AML-193 (cell line): ENCODE data around the gene EFNA3.

Source experiments
- DNase-seq, 2 experiments: peaks; one replicate each; lab custom pipeline; 2025; lab: John Stamatoyannopoulos, UW

Gene EFNA3

GRCh38 chr1:155133799-155134281 lies 55.2 kb downstream of the EFNA3 start:
- DNase-seq: no peak

- no peak for DNase-seq
Measured at GRCh38 chr1:155134322-155134721, 55.7 kb downstream of the EFNA3 start.

GRCh38 chr1:155134880-155135414 lies 56.3 kb downstream of the EFNA3 start:
- DNase-seq: peak; percentile 55 to 58

- peak; percentile 81 for DNase-seq
Measured at GRCh38 chr1:155135415-155136028, 56.9 kb downstream of the EFNA3 start, which contains the start of gene SLC50A1. Gene SLC50A1 (plus strand): TSS chr1:155135852. CDS start chr1:155135912, 60 bp downstream.

GRCh38 chr1:155136748-155137147 lies 58.1 kb downstream of the EFNA3 start:
- DNase-seq: no peak
